ENCODE data around the gene TTI1. TPM values are rescaled to one million over a fixed set of nuclear protein-coding genes. Genes with fewer than 3 reads are reported as not detected.

Gene TTI1
- total and polyA plus RNA-seq, 2 experiments from 2014 or later, result 17.8 to 56.4 TPM

DNA sequence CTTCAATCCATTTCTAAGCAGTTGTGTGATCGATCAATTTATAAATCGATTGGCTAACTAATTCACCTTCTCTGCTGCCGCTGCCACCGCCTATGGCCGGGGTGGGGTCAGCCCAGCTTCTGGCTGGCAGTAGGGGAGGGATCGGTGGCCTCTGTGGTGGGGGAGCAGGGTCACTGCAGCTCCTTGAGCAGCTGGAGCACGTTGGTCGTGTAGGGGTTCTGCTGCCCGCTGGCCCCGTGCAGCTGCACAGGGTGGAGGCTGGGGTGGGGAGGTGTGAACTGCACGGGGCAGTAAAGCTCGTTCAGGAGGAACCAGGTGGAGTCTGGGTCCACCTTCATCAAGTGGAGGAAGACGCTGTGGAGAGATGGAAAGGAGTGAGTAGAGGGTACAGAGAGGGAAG lies 50.0 kb downstream of the TTI1 start:
- Histone ChIP-seq H3K9me2 (ENCODE audit: insufficient read depth) (no peaks in the 10 kb centered on the region), H4K20me1 (replicated peaks; ENCODE audit: insufficient read depth) (no peaks in the 10 kb centered on the region), H3K4me1 (ENCODE audit: insufficient read depth) (peaks cover 5% of the 10 kb centered on the region; the same call in 1 of the 2 replicates), H3K36me3 (ENCODE audit: insufficient read depth) (peaks cover 9% of the 10 kb centered on the region; the same call in 1 of the 2 replicates), H3K79me2 (replicated peaks; ENCODE audit: insufficient read depth) (no peaks in the 10 kb centered on the region), H3K27ac (ENCODE audit: low read depth) (no peak overlapping the region), H3F3A (replicated peaks; ENCODE audit: low read depth) (no peaks in the 10 kb centered on the region), H2AFZ (no peak overlapping the region), H3K4me3 (no peak overlapping the region), H3K27me3 (ENCODE audit: insufficient read depth) (no peaks in the 10 kb centered on the region), H3K4me2 (no peak overlapping the region)
- Mint-ChIP-seq H3K36me3 (ENCODE audit: low read depth) (peaks cover 6% of the 10 kb centered on the region; the same call in 2 of the 3 replicates), H3K27ac (no peak overlapping the region), H3K4me3 (no peak overlapping the region), H3K27me3 (ENCODE audit: insufficient read depth, low read depth, poor library complexity) (peaks cover 5% of the 10 kb centered on the region), H3K9me3 (no peaks in the 10 kb centered on the region; the same call in 2 of the 3 replicates), H3K4me1 (peaks cover 7% of the 10 kb centered on the region; the same call in 2 of the 3 replicates)
- TF ChIP-seq EZH2phosphoT487 (IDR thresholded peaks at IDR 0.05; ENCODE audit: unreplicated experiment) (no peak), JUNB (IDR thresholded peaks at IDR 0.05; ENCODE audit: unreplicated experiment) (no peak), EZH2 (IDR thresholded peaks at IDR 0.05; ENCODE audit: low read depth, unreplicated experiment) (no peak), NANOG (IDR thresholded peaks at IDR 0.05; ENCODE audit: borderline replicate concordance) (no peak), POLR2AphosphoS5 (IDR thresholded peaks at IDR 0.05; ENCODE audit: low read depth) (no peak), CREB1 (CRISPR knock-in tag; IDR thresholded peaks at IDR 0.05; ENCODE audit: low read depth) (no peak), ZNF114 (CRISPR knock-in tag; IDR thresholded peaks at IDR 0.05) (no peak), ZNF331 (CRISPR knock-in tag; IDR thresholded peaks at IDR 0.05; ENCODE audit: low read depth) (no peak), STAT1 (IDR thresholded peaks at IDR 0.05; ENCODE audit: unreplicated experiment) (no peak)
- TF ChIP-seq, protein P1, sequence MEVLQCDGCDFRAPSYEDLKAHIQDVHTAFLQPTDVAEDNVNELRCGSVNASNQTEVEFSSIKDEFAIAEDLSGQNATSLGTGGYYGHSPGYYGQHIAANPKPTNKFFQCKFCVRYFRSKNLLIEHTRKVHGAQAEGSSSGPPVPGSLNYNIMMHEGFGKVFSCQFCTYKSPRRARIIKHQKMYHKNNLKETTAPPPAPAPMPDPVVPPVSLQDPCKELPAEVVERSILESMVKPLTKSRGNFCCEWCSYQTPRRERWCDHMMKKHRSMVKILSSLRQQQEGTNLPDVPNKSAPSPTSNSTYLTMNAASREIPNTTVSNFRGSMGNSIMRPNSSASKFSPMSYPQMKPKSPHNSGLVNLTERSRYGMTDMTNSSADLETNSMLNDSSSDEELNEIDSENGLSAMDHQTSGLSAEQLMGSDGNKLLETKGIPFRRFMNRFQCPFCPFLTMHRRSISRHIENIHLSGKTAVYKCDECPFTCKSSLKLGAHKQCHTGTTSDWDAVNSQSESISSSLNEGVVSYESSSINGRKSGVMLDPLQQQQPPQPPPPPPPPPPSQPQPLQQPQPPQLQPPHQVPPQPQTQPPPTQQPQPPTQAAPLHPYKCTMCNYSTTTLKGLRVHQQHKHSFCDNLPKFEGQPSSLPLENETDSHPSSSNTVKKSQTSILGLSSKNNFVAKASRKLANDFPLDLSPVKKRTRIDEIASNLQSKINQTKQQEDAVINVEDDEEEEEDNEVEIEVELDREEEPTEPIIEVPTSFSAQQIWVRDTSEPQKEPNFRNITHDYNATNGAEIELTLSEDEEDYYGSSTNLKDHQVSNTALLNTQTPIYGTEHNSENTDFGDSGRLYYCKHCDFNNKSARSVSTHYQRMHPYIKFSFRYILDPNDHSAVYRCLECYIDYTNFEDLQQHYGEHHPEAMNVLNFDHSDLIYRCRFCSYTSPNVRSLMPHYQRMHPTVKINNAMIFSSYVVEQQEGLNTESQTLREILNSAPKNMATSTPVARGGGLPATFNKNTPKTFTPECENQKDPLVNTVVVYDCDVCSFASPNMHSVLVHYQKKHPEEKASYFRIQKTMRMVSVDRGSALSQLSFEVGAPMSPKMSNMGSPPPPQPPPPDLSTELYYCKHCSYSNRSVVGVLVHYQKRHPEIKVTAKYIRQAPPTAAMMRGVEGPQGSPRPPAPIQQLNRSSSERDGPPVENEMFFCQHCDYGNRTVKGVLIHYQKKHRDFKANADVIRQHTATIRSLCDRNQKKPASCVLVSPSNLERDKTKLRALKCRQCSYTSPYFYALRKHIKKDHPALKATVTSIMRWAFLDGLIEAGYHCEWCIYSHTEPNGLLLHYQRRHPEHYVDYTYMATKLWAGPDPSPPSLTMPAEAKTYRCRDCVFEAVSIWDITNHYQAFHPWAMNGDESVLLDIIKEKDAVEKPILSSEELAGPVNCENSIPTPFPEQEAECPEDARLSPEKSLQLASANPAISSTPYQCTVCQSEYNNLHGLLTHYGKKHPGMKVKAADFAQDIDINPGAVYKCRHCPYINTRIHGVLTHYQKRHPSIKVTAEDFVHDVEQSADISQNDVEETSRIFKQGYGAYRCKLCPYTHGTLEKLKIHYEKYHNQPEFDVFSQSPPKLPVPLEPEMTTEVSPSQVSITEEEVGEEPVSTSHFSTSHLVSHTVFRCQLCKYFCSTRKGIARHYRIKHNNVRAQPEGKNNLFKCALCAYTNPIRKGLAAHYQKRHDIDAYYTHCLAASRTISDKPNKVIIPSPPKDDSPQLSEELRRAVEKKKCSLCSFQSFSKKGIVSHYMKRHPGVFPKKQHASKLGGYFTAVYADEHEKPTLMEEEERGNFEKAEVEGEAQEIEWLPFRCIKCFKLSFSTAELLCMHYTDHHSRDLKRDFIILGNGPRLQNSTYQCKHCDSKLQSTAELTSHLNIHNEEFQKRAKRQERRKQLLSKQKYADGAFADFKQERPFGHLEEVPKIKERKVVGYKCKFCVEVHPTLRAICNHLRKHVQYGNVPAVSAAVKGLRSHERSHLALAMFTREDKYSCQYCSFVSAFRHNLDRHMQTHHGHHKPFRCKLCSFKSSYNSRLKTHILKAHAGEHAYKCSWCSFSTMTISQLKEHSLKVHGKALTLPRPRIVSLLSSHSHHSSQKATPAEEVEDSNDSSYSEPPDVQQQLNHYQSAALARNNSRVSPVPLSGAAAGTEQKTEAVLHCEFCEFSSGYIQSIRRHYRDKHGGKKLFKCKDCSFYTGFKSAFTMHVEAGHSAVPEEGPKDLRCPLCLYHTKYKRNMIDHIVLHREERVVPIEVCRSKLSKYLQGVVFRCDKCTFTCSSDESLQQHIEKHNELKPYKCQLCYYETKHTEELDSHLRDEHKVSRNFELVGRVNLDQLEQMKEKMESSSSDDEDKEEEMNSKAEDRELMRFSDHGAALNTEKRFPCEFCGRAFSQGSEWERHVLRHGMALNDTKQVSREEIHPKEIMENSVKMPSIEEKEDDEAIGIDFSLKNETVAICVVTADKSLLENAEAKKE (CRISPR knock-in tag; IDR thresholded peaks at IDR 0.05), result no peak
- TF ChIP-seq, protein P2, sequence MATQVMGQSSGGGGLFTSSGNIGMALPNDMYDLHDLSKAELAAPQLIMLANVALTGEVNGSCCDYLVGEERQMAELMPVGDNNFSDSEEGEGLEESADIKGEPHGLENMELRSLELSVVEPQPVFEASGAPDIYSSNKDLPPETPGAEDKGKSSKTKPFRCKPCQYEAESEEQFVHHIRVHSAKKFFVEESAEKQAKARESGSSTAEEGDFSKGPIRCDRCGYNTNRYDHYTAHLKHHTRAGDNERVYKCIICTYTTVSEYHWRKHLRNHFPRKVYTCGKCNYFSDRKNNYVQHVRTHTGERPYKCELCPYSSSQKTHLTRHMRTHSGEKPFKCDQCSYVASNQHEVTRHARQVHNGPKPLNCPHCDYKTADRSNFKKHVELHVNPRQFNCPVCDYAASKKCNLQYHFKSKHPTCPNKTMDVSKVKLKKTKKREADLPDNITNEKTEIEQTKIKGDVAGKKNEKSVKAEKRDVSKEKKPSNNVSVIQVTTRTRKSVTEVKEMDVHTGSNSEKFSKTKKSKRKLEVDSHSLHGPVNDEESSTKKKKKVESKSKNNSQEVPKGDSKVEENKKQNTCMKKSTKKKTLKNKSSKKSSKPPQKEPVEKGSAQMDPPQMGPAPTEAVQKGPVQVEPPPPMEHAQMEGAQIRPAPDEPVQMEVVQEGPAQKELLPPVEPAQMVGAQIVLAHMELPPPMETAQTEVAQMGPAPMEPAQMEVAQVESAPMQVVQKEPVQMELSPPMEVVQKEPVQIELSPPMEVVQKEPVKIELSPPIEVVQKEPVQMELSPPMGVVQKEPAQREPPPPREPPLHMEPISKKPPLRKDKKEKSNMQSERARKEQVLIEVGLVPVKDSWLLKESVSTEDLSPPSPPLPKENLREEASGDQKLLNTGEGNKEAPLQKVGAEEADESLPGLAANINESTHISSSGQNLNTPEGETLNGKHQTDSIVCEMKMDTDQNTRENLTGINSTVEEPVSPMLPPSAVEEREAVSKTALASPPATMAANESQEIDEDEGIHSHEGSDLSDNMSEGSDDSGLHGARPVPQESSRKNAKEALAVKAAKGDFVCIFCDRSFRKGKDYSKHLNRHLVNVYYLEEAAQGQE (IDR thresholded peaks at IDR 0.05; ENCODE audit: unreplicated experiment), result no peak
- TF ChIP-seq, protein P3, sequence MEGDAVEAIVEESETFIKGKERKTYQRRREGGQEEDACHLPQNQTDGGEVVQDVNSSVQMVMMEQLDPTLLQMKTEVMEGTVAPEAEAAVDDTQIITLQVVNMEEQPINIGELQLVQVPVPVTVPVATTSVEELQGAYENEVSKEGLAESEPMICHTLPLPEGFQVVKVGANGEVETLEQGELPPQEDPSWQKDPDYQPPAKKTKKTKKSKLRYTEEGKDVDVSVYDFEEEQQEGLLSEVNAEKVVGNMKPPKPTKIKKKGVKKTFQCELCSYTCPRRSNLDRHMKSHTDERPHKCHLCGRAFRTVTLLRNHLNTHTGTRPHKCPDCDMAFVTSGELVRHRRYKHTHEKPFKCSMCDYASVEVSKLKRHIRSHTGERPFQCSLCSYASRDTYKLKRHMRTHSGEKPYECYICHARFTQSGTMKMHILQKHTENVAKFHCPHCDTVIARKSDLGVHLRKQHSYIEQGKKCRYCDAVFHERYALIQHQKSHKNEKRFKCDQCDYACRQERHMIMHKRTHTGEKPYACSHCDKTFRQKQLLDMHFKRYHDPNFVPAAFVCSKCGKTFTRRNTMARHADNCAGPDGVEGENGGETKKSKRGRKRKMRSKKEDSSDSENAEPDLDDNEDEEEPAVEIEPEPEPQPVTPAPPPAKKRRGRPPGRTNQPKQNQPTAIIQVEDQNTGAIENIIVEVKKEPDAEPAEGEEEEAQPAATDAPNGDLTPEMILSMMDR (conservative IDR thresholded peaks at IDR 0.05; ENCODE audit: low read depth in 2 of 2), result no peak
- TF ChIP-seq, protein P4, sequence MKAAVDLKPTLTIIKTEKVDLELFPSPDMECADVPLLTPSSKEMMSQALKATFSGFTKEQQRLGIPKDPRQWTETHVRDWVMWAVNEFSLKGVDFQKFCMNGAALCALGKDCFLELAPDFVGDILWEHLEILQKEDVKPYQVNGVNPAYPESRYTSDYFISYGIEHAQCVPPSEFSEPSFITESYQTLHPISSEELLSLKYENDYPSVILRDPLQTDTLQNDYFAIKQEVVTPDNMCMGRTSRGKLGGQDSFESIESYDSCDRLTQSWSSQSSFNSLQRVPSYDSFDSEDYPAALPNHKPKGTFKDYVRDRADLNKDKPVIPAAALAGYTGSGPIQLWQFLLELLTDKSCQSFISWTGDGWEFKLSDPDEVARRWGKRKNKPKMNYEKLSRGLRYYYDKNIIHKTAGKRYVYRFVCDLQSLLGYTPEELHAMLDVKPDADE (IDR thresholded peaks at IDR 0.05), result no peak
- ATAC-seq (no peak), DNase-seq (ENCODE audit: low spot score) (no peak)
